Measurements from ENCODE around the gene MIB2.

MIB2 gene

GRCh38 chr1:1598720-1599029 is 16.6 kb upstream of the MIB2 start:
- no peak for DNase-seq

- peak; percentile 42 for DNase-seq
Measured at GRCh38 chr1:1599030-1599934, 16.0 kb upstream of the MIB2 start.

- peak; percentile 28 for DNase-seq
Measured at GRCh38 chr1:1599935-1600860, 15.1 kb upstream of the MIB2 start, which contains the start of gene FNDC10. TSS of gene FNDC10 (minus strand) at chr1:1600135. CDS start at chr1:1600015, 120 bp downstream.

- no peak for DNase-seq
Measured at GRCh38 chr1:1600861-1601563, 14.3 kb upstream of the MIB2 start.

GRCh38 chr1:1601564-1602303 is 13.6 kb upstream of the MIB2 start:
- DNase-seq: no peak

GRCh38 chr1:1602304-1602967 is 12.9 kb upstream of the MIB2 start:
- no peak for DNase-seq

- DNase-seq: no peak
Measured at GRCh38 chr1:1602968-1603506, 12.3 kb upstream of the MIB2 start.

GRCh38 chr1:1603671-1604373 is 11.5 kb upstream of the MIB2 start:
- DNase-seq: no peak

GRCh38 chr1:1604374-1605033 is 10.8 kb upstream of the MIB2 start:
- DNase-seq: no peak

- DNase-seq: no peak
Measured at GRCh38 chr1:1605034-1605591, 10.2 kb upstream of the MIB2 start.

- DNase-seq: no peak
Measured at GRCh38 chr1:1605724-1606123, 9.6 kb upstream of the MIB2 start.

GRCh38 chr1:1606232-1606631 is 9.1 kb upstream of the MIB2 start:
- DNase-seq: no peak

GRCh38 chr1:1609822-1610485 is 5.3 kb upstream of the MIB2 start:
- no peak for DNase-seq

GRCh38 chr1:1610796-1611195 is 4.5 kb upstream of the MIB2 start:
- no peak for DNase-seq

GRCh38 chr1:1612104-1612400 is 3.2 kb upstream of the MIB2 start:
- DNase-seq: no peak

- no peak for DNase-seq
Measured at GRCh38 chr1:1613509-1614082, 1.7 kb upstream of the MIB2 start.

GRCh38 chr1:1614204-1614953 is 921 bp upstream of the MIB2 start:
- no peak for DNase-seq

GRCh38 chr1:1614954-1615255 is 395 bp upstream of the MIB2 start:
- no peak for DNase-seq
